Skin epidermis (tissue), 12 donors: ENCODE results near the gene SETBP1.

Experiments used
- H3K27ac ChIP-seq, 21 experiments: fragments of 200-600 bp; sonication (generic) in 11 of 21; one replicate each; pipeline ENCODE4 v1.5.0; 2020; ENCODE audit warnings: mild to moderate bottlenecking in 3 of 21, inconsistent platforms in 2 of 21, moderate library complexity in 2 of 21
- H3K4me3 ChIP-seq, 7 experiments: fragments of 200-600 bp; sonication (generic) in 2 of 7; one replicate each; pipeline ENCODE4 v1.5.0; 2020; ENCODE audit warnings: inconsistent platforms in 2 of 7, mild to moderate bottlenecking in 2 of 7, moderate library complexity in 1 of 7

Gene SETBP1

DNA sequence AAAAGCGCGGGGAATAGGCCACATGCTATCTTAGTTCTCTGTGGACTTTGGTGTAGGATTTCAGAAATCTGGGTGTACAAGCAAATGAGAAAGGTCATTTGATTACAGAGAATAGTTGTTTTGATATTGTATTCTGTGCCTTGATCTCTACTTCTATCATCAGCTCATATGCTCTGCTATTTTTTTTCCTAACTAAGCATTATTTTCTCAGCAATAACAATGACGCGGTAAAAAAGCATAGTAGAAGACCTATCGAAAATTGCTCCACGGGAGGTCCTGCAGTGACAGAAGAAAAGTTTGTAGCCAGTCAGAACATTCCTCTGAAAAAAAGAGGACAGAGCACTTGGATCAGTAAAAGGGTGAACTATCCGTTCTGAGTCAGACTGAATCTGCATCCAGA, 2.8 kb upstream of the SETBP1 start:
- Histone ChIP-seq H3K4me3 (no peak overlapping the region), H3K27ac (peak overlapping the region in 2 of 21 experiments; percentile 99 to 100)

GRCh38 chr18:44678725-44679055, 2.0 kb upstream of the SETBP1 start:
- peak overlapping the region; percentile 65 to 94 (median 76) for H3K4me3 ChIP-seq
- peak overlapping the region in 20 of 21 experiments; percentile 88 to 100 (median 96) for H3K27ac ChIP-seq

GRCh38 chr18:44679056-44679913, 1.4 kb upstream of the SETBP1 start:
- H3K4me3 ChIP-seq, result peak overlapping the region; percentile 65 to 94 (median 76)
- H3K27ac ChIP-seq, result peak overlapping the region; percentile 85 to 100 (median 96)

DNA sequence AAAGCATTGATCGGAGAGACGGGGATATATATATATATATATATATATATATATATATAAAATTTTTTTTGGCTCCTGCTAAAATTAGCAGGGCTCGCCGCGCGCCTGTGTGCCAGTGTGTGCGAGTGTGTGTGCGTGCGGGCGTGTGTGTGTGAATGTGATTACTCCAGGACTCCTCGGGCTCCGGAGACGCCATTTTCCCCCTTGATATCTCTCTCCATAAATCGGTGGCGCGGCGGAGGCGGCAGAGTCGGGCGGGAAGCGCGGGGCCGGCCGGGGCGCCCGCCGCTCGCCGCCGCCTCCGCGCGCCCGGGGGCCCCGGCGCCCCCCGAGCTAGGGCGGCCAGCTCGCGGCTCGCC, 795 bp upstream of the SETBP1 start:
- Histone ChIP-seq H3K4me3 (peak overlapping the region; percentile 65 to 94 (median 76)), H3K27ac (peak overlapping the region; percentile 67 to 100 (median 95))

DNA sequence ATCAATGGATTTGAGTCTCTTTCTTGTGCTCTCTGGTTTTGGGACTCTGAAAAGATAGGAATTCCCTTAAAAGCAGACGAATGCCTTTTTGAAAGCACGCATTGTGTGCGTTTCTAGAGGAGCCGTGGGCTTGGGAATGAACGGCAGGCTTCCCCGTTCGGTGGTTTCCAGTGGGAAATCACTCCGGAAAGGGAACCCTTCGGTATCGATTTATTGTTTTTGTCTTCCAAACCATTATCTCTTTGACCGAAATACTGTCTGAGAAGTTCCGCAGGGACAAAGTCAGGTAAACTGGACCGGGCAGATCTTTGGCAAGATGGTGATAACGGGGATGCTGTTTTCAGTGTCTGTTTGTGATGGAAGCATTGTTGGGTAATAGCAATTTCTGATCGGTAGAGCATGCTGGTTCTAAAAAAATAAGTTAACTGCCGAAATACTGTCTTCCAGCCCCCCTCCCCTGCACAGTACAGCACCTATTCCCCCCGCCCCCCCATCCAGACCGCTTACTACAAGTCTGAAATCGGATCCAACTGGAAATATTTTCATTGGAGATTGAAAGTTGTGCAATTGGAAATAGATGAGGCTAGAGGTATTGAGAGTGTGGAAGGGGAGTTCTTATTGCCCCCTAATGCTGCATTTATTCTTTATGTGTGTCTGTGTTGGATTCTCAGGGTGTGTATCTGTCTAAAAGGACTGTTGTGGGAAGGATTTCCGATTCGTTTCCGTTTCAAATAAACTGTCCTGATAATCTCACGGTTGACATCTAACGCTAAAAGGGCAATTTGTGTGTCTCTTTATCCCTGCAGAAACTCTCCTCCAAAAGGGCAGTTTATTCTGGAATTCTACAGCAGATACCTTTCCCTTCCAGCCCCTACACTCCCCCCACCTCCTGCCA, 635 bp downstream of the SETBP1 start:
- peak overlapping the region in 19 of 21 experiments; percentile 55 to 100 (median 95) for H3K27ac ChIP-seq
- H3K4me3 ChIP-seq, result peak overlapping the region; percentile 65 to 94 (median 76)

DNA sequence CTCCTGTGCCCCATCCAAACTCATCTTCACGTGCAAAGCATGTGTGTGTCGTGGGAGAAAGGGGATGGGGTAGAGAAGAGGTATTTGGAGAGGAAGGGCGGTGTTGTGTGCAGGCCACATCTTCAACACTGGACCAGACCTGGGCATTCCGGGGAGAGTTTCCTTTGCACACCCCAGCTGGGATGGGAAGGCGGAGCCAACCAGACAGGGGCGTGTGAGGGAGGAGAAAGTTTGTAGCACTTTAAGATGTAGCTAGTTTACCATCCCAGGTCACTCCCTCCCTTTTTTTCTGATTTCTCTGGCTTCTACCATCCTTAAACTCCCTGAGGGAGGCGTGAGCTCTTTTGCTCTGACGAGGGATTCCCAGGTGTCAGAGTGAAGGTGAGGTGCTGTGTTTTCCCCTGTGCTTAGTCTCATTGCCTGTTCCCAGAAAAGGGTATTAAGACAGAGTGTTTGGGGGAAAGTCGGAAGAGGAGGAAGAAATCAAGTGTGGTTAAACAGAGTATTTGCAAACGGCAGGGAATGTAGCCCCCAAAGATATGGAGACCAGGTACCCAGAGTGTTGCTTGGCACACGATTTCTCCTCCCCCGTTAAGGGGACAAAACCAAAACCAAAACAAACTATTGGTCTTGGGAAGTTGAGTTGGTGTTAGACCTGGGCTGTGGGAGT, 1.6 kb downstream of the SETBP1 start:
- Histone ChIP-seq H3K27ac (peak overlapping the region in 13 of 21 experiments; percentile 7 to 100 (median 45)), H3K4me3 (peak overlapping the region in 6 of 7 experiments; percentile 70 to 94 (median 77))

- H3K4me3 ChIP-seq, result peak overlapping the region in 3 of 7 experiments; percentile 1 to 76 (median 70)
- peak overlapping the region in 13 of 21 experiments; percentile 7 to 100 (median 43) for H3K27ac ChIP-seq
Measured at GRCh38 chr18:44682871-44683221, 2.2 kb downstream of the SETBP1 start.

DNA sequence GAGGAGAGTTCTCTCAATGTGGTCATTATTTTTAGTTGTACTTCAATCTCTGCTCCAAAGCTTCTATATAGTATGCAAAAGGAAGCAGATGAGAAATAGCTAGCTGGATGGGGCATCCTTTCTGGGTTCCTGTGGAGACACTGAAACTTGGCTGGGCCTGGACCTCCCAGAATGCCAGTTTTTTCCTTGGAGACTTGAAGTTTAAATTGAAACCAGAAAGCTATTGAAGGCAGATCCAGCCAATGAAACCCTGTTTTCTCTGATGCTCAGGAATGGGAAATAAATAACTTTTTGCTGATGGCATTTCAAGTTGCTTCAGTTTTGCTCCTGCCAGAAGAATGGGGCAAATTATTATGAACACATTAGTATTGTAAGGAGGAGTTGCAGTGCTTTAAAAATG, 2.9 kb downstream of the SETBP1 start:
- Histone ChIP-seq H3K4me3 (no peak overlapping the region), H3K27ac (peak overlapping the region in 5 of 21 experiments; percentile 21 to 95 (median 42))

GRCh38 chr18:44685296-44685695, 4.6 kb downstream of the SETBP1 start:
- peak overlapping the region in 2 of 21 experiments; percentile 13 to 20 for H3K27ac ChIP-seq
- no peak overlapping the region for H3K4me3 ChIP-seq

DNA sequence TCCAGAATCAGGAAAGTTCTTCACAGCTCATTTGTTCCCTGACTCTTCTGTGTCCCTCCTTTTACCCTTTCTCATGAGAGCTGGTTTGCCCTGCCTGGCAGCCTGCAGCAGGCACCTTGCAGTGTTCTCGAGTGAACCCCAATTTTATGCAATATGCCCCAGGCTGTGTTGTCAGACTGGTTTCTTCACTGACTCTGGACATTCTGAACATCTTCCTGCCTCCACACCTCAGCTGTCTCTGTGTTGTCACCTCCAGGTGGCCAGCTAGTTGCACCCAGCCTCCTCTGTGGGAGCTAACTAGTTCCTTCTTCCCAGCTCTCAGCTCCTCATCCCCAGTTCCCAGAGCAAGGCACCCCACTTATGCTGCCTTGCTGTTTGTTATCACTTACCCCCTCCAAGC, 5.5 kb downstream of the SETBP1 start:
- Histone ChIP-seq H3K27ac (peak overlapping the region in 1 of 21 experiments; percentile 12), H3K4me3 (no peak overlapping the region)

- H3K4me3 ChIP-seq, result no peak overlapping the region
- H3K27ac ChIP-seq, result no peak overlapping the region
Measured at GRCh38 chr18:44687421-44687820, 6.7 kb downstream of the SETBP1 start.

DNA sequence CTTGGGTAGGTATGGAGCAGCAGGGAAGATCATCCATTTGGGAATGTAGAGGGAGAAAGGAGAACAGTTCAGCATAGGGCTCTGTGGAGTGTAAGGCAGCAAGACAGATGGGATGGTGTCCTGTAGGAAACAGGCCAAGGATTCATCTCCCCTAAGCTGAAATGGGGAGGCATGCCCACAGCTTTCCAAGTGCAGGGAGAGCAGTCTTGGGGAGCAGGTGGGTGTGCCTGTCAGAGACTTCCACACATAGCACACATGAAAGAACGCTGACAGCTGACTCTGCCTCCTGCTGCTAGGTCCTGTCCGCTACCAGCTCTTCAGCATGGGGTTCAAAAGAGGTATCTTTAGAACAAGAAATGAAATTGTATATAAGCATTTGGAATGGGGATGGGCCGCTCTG, 9.0 kb downstream of the SETBP1 start:
- no peak overlapping the region for H3K4me3 ChIP-seq
- H3K27ac ChIP-seq, result no peak overlapping the region

DNA sequence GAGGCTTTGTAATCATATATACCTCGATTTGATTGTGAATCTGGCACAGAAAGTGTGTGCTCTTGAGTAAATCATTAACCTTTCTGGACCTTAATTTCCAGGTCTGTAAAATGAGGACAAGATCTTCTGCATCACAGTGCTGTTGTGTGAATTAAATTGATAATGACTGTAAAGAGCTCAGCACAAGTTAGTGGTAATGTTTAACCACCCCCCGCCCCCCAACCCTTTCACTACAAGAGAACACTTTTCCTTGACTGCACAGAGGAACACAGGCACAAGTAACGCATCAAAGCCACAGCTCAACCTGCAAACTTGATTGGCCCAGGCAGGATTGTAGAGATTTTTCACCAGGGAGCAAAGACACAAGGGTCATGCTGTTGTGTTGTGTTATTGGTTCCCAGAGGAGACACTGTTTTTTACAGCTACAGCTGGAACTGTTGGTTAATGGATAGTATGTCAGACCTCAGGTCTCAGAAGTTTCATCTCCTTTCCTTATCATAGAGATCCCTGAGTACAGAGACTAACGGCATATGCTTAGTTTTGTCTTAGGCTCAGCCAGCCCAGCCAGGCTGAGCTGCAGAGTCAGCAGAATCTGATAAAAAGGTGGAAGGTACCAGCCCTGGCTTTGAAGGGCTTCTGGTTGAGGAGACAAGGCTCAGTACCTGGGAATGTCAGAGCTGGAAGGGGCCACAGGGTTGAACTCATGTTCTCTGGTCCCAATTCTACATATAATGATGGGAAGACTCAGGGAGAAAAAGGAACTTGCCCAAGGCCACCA, 10.6 kb downstream of the SETBP1 start:
- Histone ChIP-seq H3K27ac (no peak overlapping the region), H3K4me3 (no peak overlapping the region)

GRCh38 chr18:44693030-44693784, 12.5 kb downstream of the SETBP1 start:
- Histone ChIP-seq H3K27ac (peak overlapping the region in 6 of 21 experiments; percentile 20 to 61 (median 50)), H3K4me3 (no peak overlapping the region)

DNA sequence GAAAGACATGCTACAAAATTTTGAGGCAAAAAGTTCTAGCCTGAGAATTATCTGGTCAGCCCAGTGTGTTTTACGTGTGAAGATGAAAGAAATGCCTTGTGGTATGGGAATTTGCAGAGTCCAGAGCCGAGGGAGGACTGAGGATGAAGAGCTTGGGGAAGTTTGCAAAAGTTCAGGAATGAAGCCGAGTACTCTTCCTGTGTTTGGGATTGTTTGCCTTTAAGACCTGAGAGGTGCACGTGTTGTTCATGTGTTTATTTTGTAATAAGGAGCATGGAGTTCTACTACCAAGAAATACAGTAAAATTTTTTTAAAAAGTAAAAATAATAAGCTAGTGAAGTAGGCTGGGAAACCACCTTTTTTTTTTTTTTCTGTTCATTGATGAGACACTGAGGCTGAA, 14.8 kb downstream of the SETBP1 start:
- H3K4me3 ChIP-seq, result no peak overlapping the region
- no peak overlapping the region for H3K27ac ChIP-seq

DNA sequence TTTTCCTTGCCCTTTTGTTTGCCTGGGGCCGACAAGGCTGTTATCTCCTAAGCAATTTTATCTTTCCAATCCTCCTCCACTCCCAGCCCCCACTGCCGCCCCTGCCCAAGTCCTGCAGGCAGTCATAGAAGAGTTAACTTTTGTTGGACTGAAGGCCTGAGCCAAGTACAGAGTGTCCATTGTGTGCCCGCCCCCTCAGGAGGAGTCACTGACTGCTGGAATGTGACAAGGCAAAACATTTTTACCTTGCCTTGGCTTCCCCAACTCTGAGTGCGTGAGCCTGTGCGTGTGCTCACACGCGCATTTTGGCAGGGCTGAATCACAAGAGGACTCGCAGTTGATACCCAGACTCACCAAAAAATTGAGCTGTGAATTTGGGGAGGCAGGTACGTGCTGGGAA, 16.2 kb downstream of the SETBP1 start:
- peak overlapping the region in 7 of 21 experiments; percentile 6 to 36 (median 19) for H3K27ac ChIP-seq
- H3K4me3 ChIP-seq, result no peak overlapping the region

DNA sequence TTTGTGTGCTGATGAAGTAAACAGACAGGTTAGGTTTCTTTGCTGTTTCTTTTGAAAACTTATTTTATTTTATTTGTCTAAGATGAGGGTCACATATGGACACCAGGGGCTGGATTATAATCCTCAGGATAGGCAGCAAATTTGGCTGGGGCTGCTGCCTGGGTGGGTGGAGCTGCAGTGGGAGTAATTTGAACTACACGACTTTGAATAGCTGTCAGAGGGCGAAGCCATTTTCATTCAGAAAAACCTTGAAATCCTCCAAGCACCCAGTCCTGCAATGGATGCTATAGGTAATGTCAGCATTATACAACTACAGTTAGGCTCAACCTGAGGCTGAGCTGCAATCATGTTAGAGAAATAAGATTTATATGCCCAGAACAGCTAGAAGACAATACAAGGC, 16.6 kb downstream of the SETBP1 start:
- peak overlapping the region in 7 of 21 experiments; percentile 6 to 36 (median 19) for H3K27ac ChIP-seq
- H3K4me3 ChIP-seq, result no peak overlapping the region

DNA sequence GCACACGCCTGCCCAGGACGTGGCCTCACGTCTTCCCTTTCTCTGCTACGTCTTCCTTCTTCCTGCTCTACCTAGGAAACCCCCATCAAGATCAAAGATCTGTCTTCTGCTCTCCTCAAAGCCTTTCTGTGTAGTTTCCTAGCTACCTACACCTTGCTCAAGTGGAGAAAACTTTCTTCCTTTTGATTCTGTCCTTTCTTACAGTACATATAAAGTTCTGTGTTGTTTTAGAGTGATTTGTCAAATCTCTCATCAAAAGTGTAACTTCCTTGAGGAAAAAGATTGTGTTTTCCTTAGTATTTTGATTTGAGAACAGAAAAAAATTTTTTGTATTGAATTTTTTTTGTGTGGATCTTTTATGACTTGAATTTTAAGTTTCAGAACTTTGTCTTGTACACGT, 17.8 kb downstream of the SETBP1 start:
- Histone ChIP-seq H3K4me3 (no peak overlapping the region), H3K27ac (no peak overlapping the region)
